ENCODE measurements around the gene ASB13.

The ASB13 gene

DNA sequence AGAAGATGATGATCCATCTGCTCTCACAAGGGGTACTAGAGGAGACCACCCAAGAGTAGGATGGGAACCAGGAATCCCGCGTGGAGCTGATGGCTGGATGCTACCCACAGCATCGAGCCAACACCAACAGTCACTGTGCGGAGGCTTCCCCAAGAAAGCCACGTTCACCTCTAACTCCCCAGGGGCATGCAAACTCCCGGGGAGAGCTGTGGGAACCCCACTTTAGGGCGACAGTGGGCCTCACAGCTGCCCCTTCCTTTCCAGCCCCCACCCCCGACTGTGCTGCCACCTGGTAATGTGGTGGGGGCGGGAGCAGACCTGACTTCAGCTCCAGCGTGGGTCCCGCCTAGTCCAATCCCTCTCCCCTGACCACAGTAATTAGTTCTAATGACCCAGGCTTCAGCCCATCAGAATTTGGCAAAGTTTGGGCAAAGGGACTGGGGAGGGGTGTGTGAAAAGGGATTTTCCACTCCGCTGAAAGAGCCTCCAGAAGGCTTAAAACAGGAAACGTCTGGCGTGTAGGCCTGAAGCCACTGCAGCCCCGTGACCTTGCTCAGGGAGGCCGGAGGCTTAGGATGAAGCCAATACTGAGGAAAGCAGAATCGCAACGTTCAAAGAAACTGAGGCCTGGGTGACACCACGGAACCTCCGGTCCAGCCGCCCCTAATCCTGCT is 20.3 kb downstream of the ASB13 start:
- DNase-seq = no peak

DNA sequence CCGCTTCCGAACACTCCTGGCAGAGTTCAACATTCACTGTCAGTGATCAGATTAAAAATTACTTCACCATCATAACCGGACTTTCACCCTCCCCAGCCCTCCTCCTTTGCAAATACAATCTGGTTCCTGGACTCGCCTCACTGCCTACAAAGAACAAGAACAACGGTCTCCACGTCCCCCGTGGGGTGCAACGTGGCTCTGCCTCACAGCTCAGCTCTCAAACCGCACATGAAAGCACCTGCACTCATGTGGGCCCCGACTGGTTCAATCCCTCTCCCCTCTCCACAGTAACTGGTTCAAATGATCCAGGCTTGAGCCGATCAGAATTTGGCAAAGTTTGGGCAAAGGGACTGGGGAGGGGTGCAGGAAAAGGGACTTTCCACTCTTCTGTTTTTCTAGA is 21.0 kb downstream of the ASB13 start:
- DNase-seq = no peak

DNA sequence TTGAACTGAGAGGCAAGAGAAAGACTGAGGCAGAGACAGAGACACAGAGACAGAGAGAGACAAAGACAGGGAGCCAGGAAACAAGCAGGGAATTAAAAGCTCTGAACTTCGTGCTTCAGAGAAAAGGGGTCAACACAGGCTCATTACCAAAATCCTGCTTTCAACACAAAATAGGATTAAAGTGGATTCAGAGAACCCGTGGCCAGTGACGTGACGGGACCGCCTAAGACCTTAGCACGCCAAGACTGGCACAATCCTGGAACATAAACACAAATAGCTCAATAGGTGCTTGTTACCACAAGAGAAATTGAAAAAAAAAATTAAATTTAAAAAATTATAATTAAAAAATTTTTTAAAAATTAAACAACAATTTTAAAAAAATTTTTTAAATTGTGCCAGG is 21.5 kb downstream of the ASB13 start:
- DNase-seq = no peak

DNA sequence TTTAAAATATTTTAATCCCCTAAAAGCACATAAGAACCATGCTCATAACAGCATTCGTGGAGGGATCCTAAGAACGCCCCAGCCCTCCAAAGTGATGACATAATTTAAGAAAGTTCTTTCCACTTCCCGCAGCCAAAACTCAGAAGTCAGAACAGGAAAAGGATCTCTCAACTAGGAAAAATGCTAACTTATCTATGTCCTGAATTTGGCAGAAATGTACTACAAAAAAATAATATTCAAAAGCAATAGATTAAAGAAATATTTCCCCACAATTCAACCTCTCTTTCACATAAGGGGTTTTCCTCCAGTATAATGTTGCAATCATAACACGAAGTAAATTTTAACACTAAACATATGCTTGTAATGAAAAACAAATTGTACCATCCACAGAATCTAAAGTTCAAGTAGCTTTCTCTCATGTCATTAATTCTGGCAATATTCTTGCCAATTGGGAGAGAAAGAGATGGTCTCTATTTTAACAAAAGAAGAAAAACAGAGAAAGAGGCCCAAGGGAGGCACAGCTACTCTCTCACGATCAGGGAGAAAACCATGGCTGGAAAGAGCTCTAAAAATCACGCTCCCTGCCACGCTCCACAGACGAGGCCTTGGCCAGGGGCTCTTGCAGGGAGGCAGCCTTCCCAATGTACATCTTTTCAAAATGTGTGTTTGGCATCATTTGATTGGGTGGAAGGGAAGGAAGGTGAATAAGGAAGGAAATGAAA is 22.9 kb downstream of the ASB13 start:
- DNase-seq = no peak

DNA sequence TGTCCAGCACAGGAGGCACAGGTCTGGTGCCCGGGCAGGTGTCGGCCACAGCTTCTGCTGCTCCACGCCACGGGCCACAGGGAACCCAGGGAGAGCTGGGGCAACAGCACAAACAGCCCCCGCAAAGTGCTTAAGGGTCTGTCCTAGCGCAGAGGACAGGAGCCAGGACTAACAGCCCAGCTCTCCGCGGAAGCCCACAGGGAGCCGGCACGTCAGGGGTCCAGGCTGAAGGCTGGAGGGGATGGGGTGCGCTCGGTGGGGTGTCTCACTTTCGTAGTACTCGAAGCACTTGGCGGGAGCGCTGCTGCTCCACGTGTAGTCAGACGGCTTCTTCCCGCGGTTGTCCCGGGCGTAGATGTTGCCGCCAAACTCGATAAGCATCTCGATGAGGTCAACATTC is 24.9 kb downstream of the ASB13 start:
- no peak for DNase-seq

DNA sequence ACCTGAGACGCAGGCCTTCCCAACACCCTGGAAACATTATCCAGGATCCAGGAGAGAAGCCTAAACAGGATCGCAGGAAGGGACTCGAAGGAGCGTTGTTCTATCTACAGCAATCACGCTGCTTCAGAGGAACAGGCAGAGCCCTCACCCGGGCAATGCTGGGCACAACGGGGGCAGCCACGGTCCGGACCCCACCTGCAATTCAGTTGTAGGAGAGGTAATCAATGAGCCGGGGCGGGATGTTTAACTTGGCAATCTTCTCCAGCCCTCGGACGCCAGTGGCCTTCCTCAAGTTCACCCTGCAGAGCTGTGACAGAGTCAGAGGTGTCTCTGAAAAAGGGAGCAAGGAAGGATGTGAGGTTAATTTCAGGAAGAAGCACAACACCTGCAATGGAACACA is 25.9 kb downstream of the ASB13 start:
- no peak for DNase-seq

DNA sequence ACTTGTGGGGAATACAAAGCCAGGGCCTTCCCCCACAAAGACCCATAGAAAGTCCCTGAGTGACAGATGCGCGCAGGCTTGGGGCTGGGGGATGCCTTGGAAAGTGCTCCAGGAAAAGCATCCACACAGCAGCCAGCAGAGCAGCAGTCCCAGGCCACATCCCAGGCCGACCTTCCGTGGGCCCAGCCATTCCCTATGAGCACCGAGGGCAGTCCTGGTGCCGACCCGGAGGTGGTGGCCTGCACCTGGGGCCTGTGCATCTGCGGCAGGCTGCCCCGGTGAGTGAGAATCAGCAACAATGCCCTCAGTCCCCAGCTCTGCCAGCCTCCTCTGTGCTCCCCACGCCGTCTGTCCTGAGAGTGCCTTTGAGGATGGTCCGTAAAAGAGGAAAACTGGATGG is 26.4 kb downstream of the ASB13 start:
- DNase-seq = no peak

DNA sequence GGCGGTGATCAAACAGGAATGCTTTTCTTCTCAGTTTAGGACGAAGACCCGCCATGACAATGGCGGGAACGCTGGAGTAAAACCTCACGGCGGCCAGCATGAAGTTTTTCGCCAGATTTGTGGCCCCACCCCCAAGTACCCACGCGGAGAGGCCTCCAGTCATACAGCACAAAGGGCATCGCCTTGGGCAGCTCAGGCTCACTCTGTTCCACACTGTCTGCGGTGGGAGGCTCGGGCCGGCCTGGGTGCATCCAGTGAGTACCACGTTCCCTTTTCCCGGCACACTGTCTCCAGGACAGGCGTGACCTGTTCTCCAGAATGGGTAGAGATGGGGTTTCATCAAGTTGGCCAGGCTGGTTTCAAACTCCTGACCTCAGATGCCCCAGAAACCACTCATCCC is 27.3 kb downstream of the ASB13 start:
- no peak for DNase-seq

DNA sequence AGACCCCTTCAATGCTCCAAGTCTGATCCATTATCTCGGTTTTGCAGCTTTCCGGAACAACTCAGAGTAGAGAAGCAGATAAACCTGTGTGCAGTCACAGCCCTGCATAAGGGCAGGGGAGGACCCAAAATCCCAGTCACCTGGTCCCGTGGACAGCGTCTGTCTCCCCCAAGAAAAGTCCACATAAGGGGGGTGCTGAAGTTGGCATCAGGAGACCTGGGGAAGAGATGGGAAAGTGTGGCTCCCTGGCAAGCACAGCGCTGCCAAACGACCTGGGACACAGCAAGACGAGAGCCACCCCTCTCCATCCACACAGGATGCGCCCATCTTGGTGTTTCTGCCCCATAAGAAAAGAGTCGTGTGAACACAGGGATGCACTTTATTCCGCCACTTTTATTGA is 27.9 kb downstream of the ASB13 start:
- DNase-seq = no peak

DNA sequence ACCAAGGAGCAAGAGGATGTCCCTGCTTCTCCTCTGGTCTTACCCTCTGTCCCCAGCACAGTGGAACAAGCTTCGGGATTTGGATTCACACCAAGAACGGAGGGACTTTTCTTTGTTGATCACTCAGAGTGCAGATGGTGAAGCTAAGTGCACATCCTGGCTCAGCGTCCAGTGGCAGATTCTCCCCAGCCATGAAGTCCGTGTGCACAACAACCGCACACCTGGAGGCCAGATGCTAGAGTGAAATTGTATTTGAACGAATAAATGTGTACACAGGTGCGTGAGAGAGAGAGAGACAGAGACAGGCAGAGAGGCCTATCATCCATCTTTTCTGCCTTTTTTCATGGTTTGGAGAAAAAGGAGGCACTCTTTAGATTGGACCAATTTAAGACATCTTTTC is 31.5 kb downstream of the ASB13 start:
- no peak for DNase-seq

DNA sequence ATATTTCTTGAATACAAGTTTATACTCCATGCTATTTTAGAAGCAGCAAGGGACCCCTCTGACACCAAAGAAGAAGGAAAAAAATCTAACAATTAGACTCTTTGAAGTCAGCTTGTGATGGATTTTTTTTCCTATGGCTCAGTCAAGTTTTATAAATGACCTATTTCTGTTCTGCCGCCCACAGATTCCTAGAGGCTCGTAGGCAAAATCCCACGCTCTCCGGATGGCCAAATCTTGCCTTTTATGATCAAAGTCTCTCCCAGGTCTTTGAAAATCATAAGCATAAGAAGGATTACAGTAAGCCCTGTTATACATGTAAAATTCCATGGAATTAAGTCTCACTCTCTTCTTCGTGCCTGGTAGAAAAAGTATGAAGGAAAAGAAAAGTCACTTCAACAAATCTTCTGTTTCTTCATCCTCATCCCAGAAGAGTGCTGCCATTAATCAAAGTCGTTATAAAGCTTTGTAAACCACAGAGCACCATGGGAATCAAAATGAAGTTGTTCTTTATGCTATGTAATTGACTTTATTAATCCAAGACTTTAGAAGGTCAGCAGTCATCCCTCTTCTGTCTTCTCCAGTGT is 33.1 kb downstream of the ASB13 start:
- DNase-seq = no peak

DNA sequence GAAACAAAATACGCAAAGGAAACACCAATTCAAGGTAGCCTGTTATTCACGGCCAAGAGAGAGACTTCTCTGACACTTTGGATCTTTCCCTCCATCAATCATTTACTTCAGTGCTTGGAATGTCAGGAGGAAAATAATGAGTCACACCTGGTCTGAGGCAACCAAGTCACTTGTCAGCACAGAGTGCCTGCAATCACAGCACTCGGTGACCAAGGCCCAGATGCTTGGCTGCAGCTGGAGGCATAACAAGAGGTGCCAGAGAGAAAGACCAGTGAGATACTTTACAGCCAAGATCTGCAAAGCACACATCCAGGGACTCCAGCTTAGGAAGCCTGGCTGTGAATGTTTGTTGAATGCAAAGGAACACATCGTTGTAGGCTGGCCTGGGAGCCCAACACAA is 33.9 kb downstream of the ASB13 start:
- DNase-seq = no peak

DNA sequence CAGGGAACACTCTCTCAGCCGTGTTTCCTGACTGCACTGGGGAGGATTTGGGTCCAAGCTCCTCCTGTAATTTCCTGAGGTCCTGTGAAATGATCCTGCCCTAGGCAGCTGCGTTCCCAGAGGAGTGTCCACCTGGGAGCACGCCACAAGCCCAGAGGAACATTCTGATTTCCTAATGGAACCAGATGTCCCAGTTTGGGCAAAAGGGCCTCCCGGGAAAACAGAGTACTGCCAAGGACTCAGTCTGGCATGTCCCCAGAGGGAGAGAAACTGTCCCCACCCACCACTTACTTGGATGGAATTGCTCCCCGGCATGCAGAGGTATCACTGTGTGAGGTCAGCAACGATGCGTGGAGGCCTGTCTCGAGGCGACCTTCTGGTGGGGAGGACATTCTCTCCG is 34.5 kb downstream of the ASB13 start:
- no peak for DNase-seq

DNA sequence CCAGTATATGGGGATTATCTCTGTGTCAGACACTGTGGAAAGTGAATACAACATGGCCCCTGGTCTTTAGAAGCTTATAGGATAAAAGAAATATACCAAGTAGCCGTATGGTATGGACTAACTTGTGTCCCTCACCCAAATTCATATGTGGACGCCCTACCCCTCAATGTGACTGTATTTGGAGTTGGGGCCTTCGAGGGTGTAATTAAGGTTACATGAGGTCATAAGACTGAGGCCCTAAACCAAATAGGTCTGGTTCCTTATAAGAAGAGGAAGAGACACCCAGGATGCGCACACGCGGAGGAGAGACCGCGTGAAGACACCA is 36.3 kb downstream of the ASB13 start:
- no peak for DNase-seq

DNA sequence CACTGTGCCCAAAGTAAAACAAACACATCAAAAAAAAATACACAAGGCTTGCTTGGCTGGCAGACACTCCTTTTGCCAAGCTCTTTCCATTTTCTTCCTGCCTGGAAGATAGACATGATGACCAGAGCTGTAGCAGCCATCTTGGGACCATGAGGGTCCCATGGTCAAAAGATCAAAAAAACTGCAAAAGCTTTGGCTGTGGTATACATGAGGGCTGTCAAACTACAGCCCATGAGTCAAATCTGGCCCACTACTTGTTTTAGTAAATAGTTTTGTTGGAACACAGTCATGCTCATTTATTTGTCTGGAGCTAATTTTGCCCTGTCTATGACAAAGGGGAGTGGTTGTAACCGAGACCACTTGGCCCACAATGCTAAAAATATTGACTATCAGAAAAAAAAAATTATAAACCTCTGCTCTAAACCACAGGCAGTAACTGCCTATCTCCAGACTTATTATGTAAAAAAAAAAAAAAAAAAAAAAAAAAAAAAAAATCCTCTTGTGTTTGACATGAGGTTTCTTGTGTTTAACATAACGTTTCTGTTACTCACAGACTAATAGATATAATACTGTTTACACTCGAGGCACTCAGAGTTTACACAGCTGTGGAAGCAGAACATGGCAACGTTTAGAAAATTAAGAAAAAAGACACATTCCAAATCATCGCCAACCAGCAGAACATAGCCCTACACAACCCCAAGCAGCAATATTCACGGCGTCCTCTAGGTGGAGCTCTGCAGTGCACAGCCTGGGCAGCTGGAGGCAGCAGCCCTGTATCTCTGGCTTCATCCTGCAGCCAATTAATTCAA is 36.9 kb downstream of the ASB13 start:
- peak; percentile 93 for DNase-seq

DNA sequence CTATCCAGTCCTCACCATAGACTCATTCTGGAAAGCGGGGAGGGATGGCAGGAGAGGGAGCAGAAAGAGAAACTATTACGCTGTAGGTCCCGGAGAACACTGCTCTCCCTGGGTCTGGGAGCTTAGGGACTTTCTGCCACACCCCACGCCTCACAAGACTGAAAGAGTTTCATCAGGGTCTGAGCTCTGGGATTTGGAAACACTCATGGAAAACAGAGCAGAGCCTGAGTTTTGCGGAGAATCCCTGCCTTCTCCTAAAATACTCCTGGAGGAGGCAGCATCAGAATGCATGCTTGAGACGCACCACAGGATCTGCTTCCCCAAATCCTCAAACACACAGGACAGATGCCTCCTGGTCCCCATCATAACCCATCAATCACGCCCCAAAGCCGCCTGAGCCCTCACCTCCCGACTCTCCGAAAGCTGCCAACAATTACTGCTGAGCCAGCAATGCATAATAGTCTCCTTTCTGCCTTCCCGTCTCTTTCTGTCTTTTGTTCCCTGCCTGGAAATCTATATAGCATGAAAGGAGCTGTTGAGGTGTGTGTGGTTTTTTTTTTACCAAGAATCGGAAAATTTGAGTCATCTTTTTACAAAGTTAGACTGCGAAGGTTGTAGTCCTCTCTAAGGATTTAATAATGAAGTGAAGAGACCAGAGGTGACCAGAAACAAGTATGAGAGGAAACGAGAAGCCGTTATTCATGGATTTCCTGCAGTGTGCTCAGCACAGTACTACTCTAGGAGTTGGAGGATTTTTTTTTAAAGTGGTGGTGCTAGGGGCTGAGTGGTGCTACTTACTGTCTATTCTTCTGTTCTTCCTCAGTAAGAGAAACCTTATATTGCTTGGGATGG is 37.7 kb downstream of the ASB13 start:
- DNase-seq = peak; percentile 28 to 46

DNA sequence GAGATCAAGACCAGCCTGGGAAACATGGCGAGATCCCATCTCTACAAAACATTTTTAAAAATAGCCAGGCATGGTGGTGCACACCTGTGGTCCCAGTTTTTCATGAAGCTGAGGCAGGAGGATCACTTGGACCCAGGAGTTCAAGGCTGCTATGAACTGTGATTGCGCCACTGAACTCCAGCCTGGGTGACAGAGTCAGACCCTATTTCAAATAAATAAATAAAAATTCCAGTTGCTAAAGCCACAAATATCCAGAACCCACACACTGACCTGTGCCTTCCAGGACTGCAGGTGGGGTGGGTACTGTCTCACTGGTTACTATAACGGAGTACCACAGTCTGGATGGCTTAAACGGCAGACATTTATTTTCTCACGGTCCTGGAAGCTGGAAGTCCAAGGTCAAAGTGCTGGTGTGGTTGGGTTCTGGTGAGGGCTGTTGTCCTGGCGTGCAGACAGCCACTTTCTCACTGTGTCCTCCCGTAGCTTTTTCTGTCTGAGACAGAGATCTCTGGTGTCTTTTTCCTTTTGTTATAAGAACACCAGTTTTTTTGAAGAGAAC is 38.8 kb downstream of the ASB13 start:
- DNase-seq = no peak

DNA sequence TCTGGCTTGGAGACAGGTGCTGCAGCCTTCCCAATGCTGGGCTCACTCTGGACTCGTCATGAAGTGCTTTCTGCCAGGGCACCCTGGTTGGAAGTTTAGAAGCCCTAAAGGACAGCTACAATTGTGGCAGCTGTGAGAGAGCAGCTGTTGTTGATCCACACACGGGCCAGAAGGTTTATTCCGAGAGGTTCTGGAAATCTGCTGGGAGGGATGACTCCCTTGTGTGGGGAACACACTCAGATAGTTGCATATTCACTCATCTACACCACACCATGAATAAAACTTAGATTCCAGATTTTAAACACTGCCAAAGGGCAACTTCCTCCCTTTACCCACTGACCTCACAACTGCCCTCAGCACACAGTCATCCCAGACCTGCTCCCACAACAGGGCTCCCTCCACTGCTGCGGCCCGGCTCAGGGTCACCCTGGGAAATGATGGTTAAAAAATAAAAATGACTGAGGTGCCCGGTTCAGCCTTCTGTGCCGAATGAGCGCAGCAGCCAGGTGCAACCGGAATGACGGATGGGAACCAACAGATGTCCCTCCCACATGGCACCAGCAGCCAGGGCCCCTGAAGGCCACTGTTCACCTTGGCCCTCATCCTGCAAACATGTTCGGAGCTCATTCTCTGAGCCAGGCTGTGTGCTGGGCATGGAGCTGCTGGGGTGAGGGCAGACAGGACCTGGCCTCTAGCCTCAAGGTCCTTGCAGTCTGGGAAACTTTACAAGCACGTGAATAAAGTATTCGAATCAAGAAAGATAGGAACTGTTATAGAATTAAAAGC is 40.2 kb downstream of the ASB13 start:
- peak; percentile 10 to 25 for DNase-seq

DNA sequence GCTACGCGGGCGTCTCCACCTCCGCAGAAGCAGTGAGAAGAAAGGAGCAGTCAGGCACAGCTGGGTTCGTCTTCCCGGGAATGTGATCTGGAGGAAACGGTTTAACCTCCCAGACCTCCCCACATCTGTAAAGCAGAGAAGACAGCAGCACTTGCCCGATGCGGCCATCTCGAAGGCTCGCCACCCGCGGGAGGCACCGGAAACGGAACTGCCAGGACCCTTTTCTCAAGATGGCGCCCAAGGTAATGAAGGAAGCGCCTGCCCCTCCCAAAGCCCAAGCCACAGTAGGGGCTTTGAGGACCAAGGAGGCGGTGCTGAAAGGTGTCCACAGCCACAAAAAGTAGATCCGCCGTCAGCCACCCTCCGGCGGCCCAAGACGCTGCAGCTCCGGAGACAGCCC is 41.7 kb downstream of the ASB13 start:
- no peak for DNase-seq

DNA sequence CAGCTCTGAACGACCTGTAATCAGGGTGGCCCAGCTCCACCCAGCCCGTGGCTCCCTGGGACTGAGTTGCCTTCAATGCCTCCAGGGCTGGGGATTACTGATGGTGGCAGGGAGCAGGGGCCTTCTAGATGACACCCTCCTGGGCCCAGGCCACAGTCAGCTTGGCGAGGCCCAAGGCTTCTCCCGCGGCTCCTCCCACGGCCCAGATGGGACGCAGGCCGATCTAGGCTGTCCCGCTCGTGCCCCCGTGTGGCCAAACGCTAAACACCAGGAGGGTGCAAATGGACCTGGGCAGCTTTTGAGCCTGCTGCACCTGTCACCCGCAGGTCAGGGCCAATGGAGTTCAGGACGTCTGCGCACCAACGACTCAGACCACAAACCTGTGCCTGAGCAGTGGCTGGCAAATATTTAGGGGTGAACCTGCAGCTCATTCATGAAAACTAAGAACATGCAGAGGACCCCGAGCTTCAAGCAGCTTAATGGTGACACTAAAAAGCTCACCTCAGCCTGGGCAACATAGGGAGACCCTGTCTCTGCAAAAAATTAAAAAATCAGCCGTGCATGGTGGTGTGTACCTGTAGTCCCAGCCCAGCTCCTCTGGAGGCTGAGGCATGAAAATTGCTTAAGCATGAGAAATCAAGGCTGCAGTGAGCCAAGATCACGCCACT is 43.2 kb downstream of the ASB13 start:
- DNase-seq = peak; percentile 91 to 93
